Ishikawa (cell line): ENCODE data around the gene STUM.

Source experiments
- EP300 ChIP-seq: IDR thresholded peaks from 2 replicates; pipeline ENCODE4 v1.6.1; 2012; ENCODE audit warnings: borderline replicate concordance
- YY1 ChIP-seq: IDR thresholded peaks from 2 replicates; pipeline ENCODE4 v1.6.1; 2012; ENCODE audit warnings: low read depth

DNA sequence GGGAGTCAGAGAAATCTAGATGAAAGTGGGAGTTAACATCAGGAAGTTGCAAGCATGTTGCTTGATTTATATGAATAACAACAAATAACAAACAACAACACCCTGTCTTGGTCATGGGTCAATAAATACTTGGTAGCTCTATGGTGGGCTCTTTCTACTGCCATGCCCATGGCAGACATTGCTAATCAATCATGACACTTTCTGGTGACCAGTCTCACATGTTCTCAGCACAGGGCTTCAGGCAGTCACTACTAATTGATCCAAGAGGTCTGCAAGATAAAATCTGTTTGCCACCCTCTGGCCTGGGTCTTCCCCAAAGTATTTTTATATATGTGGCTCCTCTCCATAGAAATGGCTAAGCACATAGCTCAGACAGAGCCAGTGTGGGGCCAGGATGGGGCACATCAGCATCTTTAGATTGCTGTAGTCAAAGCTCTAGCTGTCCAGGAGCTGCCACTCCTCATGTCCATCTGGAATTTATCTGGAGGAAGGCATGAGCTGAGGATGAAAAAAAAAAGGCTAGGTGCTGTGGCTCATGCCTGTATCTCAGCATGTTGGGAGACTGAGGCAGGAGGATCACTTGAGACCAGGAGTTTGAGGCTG, 51.2 kb downstream of the STUM start:
- no peak for TF ChIP-seq EP300
- no peak for TF ChIP-seq YY1
